Natural killer cell treated with Interleukin-12 subunit alpha and Interleukin-12 subunit beta and Interleukin-15 and Interleukin-18, amount 100 ng/mL, for 72 hours (primary cell): Measurements from ENCODE around the gene TMA7. TPM values are rescaled to one million over a fixed set of nuclear protein-coding genes. Genes with fewer than 3 reads are reported as not detected.

ENCODE experiments used
- ATAC-seq, 2 donors: fragments of 150-1000 bp; cut with Tn5 transposase in 1 of 2; sonication (Bioruptor Pico), chemical (Tn5 transposase) in 1 of 2; 2 replicates each; pipeline ENCODE4 v1.10.0; 2021
- DNase-seq: peaks from one replicate; pipeline ENCODE4 v3.0.0; 2022; ENCODE audit warnings: low spot score
- H3K27ac Mint-ChIP-seq, 2 donors: 1 replicate in 1 of 2; 2 replicates in 1 of 2; pipeline ENCODE4 v1.8.0; 2022; ENCODE audit warnings: mixed read lengths in 2 of 2, mild to moderate bottlenecking in 1 of 2, moderate library complexity in 1 of 2
- H3K27me3 Mint-ChIP-seq, 2 donors: 1 replicate in 1 of 2; 2 replicates in 1 of 2; pipeline ENCODE4 v1.8.0; 2022; ENCODE audit warnings: mixed read lengths in 2 of 2
- H3K36me3 Mint-ChIP-seq: one replicate; pipeline ENCODE4 v1.8.0; 2022; ENCODE audit warnings: mixed read lengths
- H3K4me1 Mint-ChIP-seq, 2 donors: 1 replicate in 1 of 2; 2 replicates in 1 of 2; pipeline ENCODE4 v1.8.0; 2022; ENCODE audit warnings: low read depth in 2 of 2, mixed read lengths in 2 of 2, mild to moderate bottlenecking in 1 of 2
- H3K4me3 Mint-ChIP-seq: one replicate; pipeline ENCODE4 v1.8.0; 2022; ENCODE audit warnings: mixed read lengths
- H3K9me3 Mint-ChIP-seq: 2 replicates; pipeline ENCODE4 v1.8.0; 2022; ENCODE audit warnings: mixed read lengths
- total RNA-seq, 2 donors: library from RNA; stranded (reverse); gene quantifications; one replicate each; pipeline ENCODE4 v1.2.3, GENCODE V29; 2022

Gene TMA7
- total RNA-seq, 2 donors from 2014 or later = 202 to 217 TPM

DNA sequence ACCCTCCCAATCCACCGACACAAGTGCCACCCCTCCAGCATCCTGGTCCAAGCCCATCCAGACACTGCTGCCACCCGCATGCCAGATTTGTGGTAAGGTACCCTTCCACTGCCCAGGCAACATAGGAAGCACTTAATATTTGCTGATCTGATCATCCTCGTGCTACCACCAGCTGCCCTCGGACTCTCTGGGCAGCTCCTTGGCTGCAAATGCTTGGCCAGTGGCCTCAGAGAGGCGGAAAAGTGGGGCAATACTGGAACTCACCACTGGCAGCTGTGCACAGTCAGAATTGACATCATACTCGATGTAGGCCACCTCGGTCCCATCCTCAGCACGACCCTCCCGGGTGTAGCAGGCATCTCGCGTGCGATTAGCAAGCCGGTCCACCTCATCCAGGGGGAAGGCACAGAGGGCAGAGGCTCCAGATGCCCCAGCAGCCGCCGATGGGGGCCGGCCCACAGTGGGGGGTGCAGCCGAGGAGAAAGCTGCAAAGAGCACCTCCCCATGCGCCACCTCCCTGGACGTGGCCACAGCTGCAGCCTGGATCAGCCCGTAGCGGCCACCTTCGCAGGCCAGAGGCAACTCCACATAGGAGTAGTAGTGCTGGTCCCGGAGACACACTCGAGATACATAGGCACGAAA, 16.7 kb upstream of the TMA7 start:
- Mint-ChIP-seq H3K27me3 (no peaks in the 10 kb centered on the region), H3K27ac (no peak overlapping the region), H3K4me3 (no peak overlapping the region), H3K9me3 (no peaks in the 10 kb centered on the region), H3K36me3 (no peaks in the 10 kb centered on the region), H3K4me1 (no peaks in the 10 kb centered on the region)
- ATAC-seq = no peak
- no peak for DNase-seq

DNA sequence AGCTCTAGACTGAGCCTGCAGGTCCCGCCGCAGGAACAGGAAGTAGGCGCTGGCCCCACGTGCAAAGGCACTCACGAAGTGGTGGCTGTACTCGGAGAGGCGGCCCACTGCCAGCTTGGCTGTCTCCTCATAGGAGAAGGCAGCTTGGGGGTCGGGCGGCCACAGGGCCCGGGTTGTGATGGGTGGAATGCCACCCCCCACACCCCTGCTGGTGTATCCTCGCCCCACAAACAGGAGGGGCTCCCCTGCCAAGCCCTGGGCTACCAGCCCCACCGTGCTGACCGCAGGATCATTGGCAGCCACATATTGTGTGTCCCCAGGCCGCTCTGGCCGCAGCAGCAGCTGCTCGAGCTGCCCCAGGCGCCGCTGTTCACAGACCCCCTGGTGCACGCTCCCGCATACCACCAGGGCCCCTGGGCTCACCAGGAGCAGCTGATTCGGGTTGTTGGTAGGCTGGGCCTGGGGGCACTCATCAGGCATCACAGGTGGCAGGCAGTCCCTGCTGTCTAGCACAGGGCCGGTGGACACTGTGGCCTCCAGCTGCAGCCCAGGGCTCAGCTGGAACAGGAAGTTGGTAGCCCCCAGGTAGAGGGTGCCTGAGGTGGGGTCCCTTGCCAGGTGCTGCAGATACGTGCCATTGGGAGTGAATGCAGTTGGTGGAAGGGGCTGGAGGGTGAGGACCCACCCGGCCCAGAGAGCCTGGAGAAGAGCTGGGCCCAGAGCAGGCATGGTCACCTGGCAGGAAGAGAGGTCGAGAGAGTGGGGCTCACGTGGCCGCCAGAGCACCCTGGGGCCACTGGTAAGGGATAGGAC, 16.0 kb upstream of the TMA7 start:
- ATAC-seq (no peak), DNase-seq (no peak)
- Mint-ChIP-seq H3K36me3 (no peaks in the 10 kb centered on the region), H3K4me1 (no peaks in the 10 kb centered on the region), H3K9me3 (no peaks in the 10 kb centered on the region), H3K4me3 (no peak overlapping the region), H3K27ac (no peak overlapping the region), H3K27me3 (no peaks in the 10 kb centered on the region)

DNA sequence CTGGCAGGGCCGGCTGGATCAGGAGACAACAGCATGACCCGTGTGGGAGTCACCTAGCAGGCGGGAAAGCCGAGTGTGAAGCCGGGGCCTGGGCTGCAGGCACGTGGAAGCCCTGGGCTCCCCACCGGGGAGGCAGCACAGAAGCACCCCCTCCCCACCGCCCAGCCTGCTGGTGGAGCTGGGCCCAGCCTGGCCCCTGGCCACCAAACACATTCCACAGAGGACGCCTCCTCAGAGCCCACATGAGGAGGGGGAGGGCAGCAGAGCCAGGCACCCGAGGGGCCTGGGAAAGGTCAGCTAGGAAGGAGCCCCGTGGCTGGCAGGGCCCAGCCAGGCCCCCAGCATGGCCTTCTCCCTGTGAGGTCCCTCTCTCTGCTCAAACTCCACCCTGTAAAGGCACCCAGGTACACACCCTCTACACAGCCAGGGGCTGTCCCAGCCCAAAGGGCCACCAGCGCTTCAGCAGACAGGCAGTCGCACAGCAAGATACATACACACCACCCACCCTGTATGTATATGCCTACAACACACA, 14.7 kb upstream of the TMA7 start:
- Mint-ChIP-seq H3K9me3 (no peaks in the 10 kb centered on the region), H3K36me3 (no peaks in the 10 kb centered on the region), H3K27ac (no peak overlapping the region), H3K4me3 (no peak overlapping the region), H3K27me3 (no peaks in the 10 kb centered on the region), H3K4me1 (no peaks in the 10 kb centered on the region)
- no peak for DNase-seq
- ATAC-seq = no peak

DNA sequence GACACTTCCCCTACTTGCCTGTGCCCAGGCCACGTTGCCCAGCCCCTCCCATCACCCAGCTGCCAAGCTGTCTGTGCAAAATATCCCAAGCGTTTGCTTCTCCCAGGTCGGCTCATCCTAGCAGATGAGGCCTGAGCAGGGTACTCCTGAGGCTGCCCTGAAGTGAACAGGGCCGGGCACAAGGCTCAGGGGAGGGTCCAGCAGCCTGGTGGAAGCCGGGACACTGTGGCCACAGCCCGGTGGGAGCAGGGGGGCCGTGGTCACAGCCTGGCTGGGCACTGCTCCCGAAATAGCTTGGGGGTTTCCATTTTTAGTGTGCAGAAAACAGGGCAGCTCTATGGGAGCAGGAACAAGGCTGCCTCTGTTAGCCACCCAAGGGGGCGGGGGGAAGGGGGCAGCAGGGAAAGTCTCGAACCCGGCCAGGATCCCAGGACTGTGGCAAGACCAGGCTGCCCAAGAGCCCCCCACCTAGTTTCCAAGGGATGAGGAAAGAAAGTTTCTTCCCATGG, 13.6 kb upstream of the TMA7 start:
- H3K9me3 Mint-ChIP-seq = no peaks in the 10 kb centered on the region
- H3K27ac Mint-ChIP-seq = no peak overlapping the region
- no peak for DNase-seq
- no peaks in the 10 kb centered on the region for H3K36me3 Mint-ChIP-seq
- no peaks in the 10 kb centered on the region for H3K27me3 Mint-ChIP-seq
- H3K4me1 Mint-ChIP-seq = peaks cover 0 to 6% of the 10 kb centered on the region in 2 donors
- no peak for ATAC-seq
- H3K4me3 Mint-ChIP-seq = no peak overlapping the region

DNA sequence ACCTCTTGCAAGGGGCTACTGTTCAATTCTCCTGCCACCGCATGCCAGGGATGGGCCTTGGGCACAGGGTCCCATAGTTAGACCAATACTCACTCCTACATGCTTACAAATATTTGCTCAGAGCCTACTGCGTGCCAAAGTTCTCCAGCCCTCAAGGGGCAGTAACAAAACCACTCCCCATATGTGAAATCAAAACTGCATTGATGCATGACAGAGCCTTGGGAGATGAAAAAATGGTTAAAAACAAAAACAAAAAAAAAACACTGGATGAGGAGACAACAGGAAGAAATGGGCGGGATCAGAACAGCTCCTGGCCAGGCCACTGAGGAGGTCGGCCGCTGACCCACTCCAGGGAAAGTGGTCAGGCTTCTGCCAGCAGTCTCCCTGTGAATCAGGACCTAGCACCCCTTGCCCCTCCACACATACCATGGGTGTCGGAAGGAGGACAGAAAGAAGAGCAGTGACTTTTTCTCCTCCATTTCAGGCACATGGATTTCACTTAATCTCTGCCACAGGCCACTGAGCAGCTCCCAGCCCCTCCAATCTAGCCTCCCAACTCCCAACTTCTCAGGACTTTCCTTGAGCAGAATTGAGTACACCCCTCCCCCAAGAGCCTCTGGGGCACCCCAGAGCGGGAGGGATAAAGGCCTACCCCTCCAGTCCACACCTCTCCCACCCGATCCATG, 13.0 kb upstream of the TMA7 start:
- no peak for DNase-seq
- Mint-ChIP-seq H3K27ac (no peak overlapping the region), H3K36me3 (no peaks in the 10 kb centered on the region), H3K27me3 (no peaks in the 10 kb centered on the region), H3K9me3 (no peaks in the 10 kb centered on the region), H3K4me1 (peaks cover 0 to 10% of the 10 kb centered on the region in 2 donors), H3K4me3 (peak overlapping the region; percentile 20)
- ATAC-seq = no peak

DNA sequence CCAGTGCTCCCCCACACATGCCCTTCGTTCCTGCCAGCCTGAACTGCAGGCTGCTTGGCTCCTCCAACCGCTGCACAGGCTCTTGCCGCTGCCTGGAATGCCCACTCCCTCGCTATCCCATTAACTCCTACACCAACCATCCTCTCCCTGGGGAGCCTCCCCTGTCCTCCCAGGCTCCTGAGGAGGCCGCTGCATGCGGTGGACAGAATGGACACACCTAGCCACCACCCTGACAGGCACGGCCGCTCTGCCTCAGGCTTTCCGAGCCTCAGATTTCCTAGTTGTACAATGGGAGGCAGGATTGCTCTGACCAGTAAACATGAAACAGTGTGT, 12.5 kb upstream of the TMA7 start:
- Mint-ChIP-seq H3K27me3 (no peaks in the 10 kb centered on the region), H3K4me1 (peaks cover 0 to 10% of the 10 kb centered on the region in 2 donors), H3K9me3 (no peaks in the 10 kb centered on the region), H3K4me3 (no peak overlapping the region), H3K36me3 (no peaks in the 10 kb centered on the region), H3K27ac (no peak overlapping the region)
- no peak for ATAC-seq
- no peak for DNase-seq

DNA sequence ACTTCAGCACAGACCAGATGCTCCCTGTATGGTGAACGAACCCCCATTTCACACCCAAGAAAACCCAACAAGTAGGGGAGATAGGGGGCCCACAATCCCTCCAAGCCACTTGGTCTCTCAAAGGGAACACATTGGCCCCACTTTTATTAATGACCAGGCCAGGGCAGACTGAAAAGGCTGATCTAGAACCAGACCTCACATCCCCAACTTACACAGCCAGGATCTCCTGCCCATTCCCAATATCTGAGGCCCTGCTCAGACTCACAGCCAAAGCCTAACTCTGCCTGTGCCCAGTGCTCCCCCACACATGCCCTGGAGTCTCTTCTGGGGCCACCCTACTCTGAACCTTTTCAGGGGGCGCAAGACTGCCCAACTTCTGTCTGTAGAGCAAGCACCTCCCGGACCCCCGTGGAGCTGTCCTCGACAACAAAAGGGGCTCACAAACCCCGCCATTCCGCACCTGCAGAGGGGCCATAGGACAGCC, 11.9 kb upstream of the TMA7 start:
- Mint-ChIP-seq H3K4me1 (peaks cover 0 to 10% of the 10 kb centered on the region in 2 donors), H3K9me3 (no peaks in the 10 kb centered on the region), H3K4me3 (no peak overlapping the region), H3K27me3 (no peaks in the 10 kb centered on the region), H3K27ac (no peak overlapping the region), H3K36me3 (no peaks in the 10 kb centered on the region)
- DNase-seq (no peak), ATAC-seq (no peak)

DNA sequence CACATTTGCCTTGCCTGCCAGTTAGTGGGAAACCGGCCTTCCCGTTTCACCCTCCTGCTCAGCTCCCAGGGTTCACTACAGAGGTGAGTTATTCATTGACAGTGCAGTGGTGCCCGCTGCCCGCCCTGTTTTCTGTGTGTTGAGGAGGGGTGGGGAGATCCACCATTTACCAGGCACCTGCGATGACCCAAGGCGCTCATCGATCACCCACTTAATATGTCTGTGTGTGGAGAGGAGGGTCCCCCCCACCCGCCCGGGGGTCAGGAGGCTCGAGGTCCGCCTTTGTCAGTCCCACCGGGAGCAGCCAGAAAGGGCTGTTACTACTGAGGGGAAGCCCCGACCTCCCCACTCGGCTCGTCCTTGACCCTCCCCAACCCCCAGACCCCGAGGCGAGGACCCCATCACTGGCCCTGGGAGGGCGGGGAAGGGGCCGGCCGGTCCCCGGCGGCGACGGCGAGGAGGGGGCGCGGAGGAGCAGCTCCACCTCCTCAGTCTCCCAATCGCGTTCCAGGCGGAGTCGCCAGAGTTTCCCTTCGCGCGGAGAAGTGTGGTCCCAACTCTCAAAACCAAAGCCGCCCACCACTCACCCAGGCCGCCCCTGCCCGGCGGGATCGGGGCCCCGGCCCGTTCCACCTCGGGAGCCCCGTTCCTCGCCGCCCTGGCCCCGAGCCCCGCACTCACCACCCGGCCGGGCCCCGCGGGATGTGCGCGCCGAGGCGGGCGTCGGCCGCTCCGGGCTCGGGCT, 11.3 kb upstream of the TMA7 start:
- Mint-ChIP-seq H3K27me3 (no peaks in the 10 kb centered on the region), H3K9me3 (no peaks in the 10 kb centered on the region)
- ATAC-seq = peak; percentile 61 to 69

DNA sequence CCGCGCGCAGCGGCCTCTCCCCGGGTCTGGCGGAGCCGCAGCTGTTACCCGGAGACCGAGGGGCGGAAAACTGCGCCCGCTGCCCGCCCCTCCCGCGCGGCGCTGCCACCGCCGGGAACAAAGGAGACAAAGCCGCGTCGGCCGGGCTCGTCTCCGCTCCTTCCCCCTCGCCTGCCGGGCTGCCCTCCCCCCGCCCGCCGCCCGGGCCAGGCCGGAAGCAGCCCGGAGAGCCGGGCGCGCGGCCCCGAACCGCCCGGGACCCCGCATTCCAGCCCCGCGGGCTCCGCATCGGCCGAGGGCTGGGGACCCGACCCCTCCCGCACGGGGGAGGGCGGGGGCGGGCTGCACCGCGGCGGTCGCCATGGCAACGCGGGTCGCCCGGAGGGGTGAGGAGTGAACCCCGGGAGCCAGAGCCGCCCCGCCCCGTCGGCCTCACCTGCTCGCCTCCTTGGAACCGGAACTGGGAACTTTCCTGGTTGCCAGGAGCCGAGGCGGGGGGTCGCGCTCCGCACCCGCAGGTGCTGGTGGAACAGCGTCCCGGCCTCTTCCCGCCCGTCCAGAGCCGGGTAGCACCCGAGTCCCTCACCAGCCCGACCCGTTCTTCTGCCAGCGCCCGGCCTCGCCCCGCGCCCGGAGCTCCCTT, 10.6 kb upstream of the TMA7 start:
- peak; percentile 74 for DNase-seq
- Mint-ChIP-seq H3K4me3 (peak overlapping the region; percentile 74), H3K36me3 (no peaks in the 10 kb centered on the region), H3K27me3 (no peaks in the 10 kb centered on the region), H3K27ac (peak overlapping the region in 1 of 2 donors; percentile 73), H3K9me3 (no peaks in the 10 kb centered on the region), H3K4me1 (peaks cover 0 to 14% of the 10 kb centered on the region in 2 donors)
- ATAC-seq = peak; percentile 74 to 76

More for the DNA sequence above, 11.3 kb upstream of the TMA7 start:
- Mint-ChIP-seq H3K27ac (no peak overlapping the region), H3K36me3 (no peaks in the 10 kb centered on the region), H3K4me1 (peaks cover 0 to 10% of the 10 kb centered on the region in 2 donors), H3K4me3 (peak overlapping the region; percentile 27)
- no peak for DNase-seq

DNA sequence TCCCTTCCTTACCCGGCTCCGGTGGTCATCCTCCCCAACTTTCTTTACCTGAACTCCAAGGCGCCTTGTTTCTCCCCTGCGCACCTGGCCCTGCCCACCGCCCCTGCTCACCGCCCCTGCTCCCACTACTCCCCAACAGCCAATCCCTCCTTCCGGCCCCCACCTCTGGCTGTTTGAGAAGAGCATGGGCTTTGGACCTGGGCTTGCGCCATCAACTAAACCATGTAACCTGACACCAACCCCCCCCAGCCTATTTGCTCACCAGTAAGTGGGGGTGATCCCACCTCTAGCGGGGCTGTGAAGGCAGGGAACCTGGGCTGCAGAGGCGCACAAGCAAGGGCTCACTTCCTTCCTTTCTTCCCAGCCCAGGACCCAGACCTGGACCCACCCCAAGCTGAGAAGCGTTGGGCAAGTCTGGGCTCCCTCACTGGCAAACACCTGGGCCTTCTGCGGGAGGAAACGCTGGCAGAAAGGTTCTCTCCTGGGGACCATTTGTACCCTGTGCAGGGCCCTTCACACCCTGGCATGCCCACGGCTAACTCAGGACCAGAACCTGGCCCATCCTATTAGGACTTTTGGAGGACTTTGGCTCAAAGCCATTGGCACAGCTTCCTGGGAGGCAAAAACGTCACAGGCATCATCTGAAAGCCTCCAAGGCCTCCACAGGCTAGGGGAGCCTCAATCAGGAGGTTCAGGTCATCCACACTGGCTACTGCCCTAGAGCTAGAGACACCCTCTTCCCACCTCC, 9.9 kb upstream of the TMA7 start, which contains the start of gene PLXNB1:
Gene PLXNB1, minus strand, starts transcription at position 127 of the 748 bp plus-strand sequence. CDS start 5,475 bp downstream, outside the sequence.
- DNase-seq (no peak), ATAC-seq (peak in 1 of 2 donors; percentile 22)
- Mint-ChIP-seq H3K27me3 (no peaks in the 10 kb centered on the region), H3K4me3 (peak within 1 kb of the TSS; percentile 74), H3K27ac (peak within 1 kb of the TSS in 1 of 2 donors; percentile 73), H3K9me3 (no peaks in the 10 kb centered on the region), H3K36me3 (no peaks in the 10 kb centered on the region), H3K4me1 (peaks cover 0 to 14% of the 10 kb centered on the region in 2 donors)

DNA sequence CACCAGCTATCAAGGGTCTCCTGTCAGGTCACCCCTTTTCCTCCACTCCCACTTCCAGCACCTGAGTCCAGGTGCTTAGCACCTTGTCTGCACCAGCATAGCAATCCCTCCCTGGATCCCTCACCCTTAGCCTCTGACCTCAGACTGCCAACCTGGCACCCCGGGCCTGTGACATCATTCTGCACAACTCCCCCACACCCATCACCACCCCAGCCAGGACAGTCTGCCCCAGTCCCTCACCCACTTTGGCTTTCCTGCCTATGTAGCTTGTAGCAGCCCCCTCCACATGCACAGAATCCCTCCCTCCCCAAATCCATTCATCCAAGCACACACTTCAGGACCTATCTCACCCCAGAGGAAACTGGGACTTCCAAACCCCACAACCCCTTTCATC, 9.4 kb upstream of the TMA7 start:
- Mint-ChIP-seq H3K36me3 (no peaks in the 10 kb centered on the region), H3K9me3 (no peaks in the 10 kb centered on the region), H3K27ac (peak overlapping the region in 1 of 2 donors; percentile 73), H3K4me3 (peak overlapping the region; percentile 74), H3K4me1 (peaks cover 0 to 14% of the 10 kb centered on the region in 2 donors), H3K27me3 (no peaks in the 10 kb centered on the region)
- DNase-seq = no peak
- ATAC-seq = no peak
